ENCODE results near the gene PRSS33.

DNA sequence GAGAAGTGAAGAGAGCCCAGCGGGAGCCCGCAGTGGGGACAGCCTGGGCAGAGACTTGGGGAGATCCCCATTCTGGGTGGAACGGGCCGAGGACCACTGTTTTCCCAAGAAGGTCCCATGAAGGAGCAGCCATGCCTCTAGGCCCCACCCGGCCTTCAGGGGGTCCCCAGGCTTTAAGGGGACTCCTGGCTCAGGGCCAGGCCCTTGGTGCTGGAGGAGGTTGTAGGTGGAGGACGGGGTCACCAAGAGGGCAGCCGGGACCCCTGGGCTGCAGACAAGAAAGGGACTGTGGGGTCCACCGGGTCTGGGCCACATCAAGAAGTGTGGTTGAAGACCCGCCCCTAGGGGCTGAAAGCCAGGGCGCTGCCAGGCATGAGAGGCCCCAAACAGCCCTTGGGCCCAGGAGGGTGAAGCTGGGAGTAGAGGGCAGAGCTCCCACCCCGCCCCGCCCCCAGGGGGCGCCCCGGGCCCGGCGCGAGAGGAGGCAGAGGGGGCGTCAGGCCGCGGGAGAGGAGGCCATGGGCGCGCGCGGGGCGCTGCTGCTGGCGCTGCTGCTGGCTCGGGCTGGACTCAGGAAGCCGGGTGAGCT, 29.5 kb upstream of the PRSS33 start, which contains the start of gene PRSS21:
- TF ChIP-seq, protein P1, sequence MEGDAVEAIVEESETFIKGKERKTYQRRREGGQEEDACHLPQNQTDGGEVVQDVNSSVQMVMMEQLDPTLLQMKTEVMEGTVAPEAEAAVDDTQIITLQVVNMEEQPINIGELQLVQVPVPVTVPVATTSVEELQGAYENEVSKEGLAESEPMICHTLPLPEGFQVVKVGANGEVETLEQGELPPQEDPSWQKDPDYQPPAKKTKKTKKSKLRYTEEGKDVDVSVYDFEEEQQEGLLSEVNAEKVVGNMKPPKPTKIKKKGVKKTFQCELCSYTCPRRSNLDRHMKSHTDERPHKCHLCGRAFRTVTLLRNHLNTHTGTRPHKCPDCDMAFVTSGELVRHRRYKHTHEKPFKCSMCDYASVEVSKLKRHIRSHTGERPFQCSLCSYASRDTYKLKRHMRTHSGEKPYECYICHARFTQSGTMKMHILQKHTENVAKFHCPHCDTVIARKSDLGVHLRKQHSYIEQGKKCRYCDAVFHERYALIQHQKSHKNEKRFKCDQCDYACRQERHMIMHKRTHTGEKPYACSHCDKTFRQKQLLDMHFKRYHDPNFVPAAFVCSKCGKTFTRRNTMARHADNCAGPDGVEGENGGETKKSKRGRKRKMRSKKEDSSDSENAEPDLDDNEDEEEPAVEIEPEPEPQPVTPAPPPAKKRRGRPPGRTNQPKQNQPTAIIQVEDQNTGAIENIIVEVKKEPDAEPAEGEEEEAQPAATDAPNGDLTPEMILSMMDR (IDR thresholded peaks at IDR 0.05): no peak
- TF ChIP-seq POLR2A (IDR thresholded peaks at IDR 0.05) (no peak), EP300 (IDR thresholded peaks at IDR 0.05) (no peak)
